HG02884 (cell line): Measurements from ENCODE around the gene GAP43.
A peak's percentile ranks its signal among the peaks of the same experiment; 100 is the strongest.

Experiments
- ATAC-seq: cut with Tn5 transposase; IDR thresholded peaks from one replicate; pipeline ENCODE4 v1.9.1; 2021; ENCODE audit warnings: mild to moderate bottlenecking, moderate library complexity; ENCODE audit not compliant: unreplicated experiment

The GAP43 gene

DNA sequence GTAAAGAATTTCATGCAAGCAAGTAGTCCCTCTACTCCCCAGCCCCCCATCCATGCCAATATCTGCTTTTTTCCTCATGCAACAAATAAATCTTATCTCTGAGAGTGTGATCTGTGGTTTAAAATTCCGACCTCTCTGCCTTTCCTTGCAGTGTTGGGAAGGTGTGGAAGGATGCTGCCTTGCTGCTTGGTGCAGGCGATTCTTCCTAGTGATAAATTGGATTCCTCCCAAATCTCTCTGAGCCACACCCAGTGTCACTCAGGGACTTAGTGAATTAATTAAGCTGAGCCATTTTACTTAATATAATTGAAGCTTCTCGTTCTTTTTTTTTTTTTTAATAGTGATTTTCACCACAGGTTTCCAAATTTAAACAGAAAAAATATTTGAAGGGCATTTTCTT is 3.4 kb downstream of the GAP43 start:
- ATAC-seq: no peak

DNA sequence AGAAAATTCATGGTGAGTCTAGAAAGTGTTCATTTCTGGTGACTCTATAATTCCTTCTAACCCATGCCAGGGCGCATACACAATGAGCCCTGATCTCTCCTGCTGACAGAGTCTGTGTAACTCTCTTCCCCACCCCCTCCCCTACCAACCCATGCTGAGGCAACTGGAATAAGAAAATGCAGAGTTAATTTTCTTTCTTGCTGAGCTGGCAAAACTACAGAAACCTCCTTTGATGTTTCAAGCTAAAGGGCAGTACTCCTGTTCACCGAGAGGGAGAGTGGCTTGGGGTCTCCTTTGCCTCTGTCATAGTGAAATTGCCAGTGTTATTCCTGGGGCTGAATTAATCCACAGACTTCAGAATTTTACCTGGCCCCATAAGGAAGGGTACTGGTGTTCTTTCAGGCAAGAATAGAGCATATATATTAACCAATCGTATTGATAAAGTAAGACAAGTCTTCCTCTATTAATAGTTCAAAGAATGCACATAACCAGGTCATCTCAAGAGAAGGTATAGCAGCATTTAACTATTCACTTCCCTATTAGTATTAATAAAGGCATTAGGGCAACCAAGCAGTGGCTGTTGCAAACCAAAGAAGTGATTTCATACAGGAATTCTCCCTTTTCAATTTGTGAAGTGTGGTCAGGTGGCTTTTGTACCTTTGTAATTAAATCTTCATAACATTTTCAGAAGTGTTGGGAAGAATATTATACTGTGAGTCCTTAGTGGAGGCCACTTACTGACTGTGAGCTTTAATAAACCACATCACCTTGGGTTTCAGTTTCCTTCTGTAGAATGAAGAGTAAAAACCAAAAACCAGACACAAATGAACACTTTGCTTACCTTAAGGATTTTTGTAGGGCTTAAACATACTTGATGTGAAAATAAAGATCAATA is 4.1 kb downstream of the GAP43 start:
- ATAC-seq: peak; percentile 85

DNA sequence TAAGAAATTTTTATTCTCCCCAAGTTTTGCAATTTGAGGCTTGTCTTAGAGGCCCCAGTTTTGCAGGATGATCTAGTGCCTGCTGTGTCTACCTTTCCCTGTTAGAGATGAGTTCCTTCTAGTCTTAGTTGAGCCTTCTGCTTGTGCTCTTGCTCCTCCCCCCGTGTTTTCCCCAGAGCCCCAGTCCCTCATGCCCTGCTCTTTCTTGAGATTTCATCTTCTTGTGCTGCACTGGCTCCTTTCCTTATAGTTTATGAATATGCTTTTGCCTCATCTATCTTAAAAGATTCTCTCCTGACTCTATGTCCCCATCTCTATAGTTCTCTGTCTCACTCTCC is 4.7 kb downstream of the GAP43 start:
- ATAC-seq: peak; percentile 30

DNA sequence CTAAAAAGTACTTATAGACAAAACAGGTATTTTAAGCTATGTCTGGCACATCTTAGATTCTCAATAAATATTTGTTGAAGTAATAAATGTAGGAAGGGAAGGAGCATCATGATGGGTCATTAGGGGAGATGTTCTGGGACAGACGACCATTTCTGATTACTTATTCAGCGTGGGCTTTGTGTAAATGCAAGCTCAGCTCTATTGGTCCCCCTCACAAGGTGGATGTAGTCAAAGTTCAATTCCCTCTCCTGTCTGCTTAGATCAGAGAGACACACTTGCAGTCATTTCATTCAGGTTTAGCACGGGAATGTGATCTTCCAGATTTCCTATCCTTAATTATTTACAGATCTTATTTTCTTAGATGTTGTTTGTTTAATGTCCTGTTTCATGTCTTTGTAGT is 7.5 kb downstream of the GAP43 start:
- ATAC-seq: no peak

DNA sequence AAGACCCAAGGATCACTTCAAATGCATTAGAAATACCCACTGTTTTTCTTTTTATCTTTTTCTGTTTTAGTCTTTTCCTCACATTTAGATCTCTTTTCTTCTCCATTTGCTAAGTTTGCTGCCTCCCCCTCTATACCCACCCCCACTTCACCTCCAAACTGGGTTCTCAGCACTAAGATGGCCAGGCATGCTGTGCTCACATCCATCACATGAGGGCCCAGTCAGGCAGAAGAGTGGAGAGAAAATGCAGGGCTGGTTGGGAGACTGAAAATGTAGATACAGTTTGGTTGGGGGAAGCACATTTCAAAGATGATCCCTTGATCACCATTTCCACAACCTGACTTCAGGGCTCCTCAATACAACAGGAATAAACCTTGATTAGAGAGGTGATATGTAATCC is 8.7 kb downstream of the GAP43 start:
- no peak for ATAC-seq

DNA sequence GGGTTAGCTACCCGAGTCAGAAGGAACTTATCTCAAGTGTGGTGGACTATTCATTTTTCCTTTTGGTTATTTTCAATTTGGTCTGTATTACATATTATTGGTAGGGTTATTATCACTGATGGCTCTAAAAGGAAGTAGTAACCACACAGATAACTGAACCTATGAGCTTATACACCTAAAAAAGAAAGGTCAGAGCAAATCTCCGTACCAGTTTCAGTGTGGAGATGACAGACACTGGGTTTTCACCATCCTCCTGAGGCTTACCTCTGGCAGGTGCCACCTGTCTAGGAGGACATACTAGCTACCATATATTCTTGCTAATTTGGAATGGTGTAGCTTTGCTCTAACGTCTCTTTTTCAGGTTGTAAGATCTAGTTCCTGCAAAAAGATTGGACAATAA is 10.2 kb downstream of the GAP43 start:
- ATAC-seq: no peak

DNA sequence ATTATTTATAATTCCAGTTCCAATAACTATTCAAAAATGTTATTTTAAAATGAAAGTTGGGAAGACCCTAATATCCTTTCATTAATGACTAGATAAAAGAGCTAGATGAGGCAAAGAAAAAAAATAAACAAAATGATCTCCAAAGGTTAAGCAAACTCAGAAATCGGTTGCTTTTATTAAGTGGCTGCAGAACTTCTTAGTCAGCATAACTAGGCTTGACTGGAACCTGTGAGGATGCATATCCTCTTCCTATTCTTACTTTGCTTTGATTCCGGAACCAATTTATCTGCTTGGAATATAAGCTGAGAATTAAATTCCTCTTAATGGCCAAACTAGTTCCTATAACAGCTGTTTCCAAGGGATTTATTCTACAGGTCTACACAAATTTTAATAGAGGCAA is 10.7 kb downstream of the GAP43 start:
- no peak for ATAC-seq

DNA sequence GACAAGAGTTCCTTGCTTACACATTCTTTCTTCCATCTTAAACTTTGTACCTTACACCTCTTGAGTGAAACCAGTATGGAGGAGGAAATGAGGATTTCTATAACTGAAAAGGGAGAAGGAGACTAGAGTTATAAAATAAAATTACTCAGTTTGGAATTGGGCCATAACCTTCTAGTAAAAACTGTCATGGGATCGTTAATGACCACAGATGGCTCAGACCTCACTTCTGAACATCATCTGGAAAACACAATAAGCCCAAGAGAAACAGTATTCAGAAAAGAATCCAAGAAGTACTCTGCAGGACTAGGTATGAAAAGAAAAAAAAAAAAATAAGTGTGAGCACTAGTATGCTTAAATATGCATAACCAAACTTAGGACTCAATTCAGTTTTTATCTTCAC is 12.1 kb downstream of the GAP43 start:
- no peak for ATAC-seq

DNA sequence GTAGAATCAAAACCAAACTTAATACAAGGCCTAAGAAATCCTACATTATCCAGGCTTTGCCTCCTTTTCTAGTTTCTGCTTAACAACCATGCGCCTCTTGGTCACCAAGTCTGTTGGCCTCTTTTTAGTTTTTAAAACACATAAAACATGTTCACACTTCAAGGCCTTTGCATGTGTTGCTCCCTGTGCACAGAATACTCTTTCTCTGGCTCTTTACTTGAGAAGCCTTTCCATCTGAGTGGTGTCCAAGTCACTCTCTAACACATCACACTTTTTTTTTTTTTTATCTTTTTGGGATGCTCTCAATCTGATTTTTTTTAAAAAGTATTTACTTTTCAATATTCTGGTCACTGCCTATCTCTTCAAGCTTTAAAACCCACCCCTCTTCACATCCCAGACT is 14.9 kb downstream of the GAP43 start:
- ATAC-seq: no peak

DNA sequence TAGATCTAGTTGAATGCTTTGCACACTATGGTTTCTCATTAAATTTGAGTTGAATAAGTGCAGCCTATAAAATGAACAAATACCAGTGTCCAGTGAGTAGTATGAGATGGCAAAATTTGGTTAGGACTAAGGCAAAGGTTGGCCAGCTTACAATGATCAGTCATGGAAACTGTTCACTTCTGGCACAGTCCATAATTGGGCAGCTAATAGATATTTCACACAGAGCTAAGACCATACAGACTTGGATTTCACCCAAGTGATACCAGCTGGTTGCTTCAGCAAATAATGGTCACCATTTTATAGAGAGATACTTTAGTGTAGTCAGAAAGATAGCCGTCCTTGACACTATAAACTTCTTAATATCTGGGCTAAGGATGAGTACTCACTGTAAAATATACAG is 15.7 kb downstream of the GAP43 start:
- ATAC-seq: no peak

DNA sequence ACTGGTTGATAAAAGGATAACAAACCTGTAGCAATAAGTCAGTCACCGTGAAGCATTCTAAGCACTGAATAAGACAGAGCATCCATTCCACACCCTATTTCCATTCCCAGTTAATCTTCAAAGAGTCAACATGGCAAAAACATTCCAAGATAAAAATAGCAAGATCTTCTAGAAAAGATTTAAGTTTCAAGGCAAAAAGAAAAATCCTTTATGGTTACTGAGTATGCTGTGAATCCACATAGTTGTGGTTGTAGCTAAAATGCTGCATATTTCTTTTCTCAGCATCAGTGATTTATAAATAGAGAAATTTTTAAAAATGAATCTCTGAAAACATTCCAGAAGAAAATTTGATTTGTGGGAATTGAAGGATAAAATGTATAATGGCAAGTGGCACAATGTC is 21.1 kb downstream of the GAP43 start:
- ATAC-seq: no peak

DNA sequence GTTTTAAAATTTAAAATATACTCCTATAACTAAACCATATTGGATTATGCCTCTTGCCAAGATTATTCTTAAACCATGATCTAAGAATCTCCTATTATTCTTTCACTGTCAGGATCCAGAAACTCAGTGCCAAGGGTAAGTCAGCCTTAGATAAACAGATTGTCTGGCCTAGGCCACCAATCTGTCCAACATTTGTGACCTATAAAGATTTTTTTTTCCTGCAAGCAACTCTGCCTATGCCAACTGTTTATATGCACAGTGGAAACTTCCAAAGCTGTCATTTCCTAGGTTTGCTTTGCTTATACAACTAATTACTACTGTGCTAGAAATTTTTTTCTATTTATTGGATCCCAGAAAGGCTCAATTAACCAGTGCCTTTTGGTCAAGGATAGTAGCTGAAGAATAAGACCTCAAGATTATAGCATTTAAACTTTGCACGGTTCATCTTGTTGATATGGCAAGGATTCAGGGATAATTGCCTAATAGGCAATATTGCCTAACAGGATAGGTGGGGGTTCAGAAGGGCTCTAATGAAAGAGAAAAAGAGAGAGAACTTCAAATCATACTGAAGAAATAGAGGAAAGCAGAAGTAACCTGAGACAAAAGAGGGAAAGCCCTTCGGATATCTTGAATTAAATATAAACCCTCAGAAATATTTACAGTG is 22.8 kb downstream of the GAP43 start:
- no peak for ATAC-seq

DNA sequence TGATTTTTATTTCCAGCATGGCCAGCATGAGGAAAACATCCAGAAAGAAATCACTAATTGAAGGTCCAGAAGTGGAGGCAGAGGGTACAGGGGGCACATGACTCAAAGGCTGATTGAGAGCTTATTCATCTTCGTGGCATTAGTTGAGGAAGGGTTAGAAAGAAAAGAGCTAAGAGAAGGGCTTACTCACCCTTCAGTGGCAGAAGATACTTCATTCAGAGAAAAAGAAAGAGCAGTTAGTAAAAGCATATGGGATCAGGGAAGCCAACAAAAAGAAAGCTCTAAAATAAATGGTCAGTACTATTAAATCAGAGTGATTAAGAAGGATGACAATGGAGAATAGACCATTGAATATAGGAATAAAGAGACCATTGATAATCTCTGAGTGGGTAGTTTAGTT is 25.2 kb downstream of the GAP43 start:
- no peak for ATAC-seq

DNA sequence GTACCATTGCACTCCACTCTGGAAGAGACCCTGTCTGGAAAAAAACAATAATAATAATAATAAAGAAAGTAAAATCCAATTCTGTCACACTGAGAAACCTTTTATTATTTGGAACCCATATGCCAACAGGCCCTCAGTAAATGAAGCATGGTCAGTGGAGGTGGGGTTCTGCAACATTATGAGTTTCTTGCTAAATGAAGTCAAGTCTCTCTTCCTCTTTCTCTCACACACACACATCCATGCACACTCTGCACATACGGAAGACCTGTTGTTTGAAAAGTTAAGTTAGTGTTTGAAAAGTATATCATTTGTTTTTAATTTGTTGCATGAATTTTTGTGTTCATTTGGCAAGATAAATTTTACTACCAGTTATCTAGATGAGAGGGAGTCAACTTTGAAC is 27.8 kb downstream of the GAP43 start:
- ATAC-seq: peak; percentile 75

DNA sequence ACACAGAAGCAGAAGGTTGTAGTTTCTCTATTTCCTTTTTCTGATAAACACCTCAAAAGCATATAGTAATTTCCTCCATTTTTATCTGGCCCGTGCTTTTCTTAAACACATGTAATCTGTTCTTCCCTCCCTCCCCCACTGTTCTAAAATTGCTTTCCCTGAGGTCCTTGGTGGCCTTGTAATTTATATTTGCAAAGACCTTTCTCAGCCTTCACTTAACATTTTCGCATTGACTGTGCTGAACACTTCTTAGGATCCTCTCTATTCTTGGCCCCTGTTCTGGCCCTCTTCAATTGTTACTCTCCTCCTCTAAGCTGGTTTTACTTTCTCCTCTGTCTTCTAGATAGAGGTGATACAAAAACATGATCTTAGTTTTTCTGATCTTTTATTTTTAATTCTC is 28.3 kb downstream of the GAP43 start:
- ATAC-seq: peak; percentile 51

DNA sequence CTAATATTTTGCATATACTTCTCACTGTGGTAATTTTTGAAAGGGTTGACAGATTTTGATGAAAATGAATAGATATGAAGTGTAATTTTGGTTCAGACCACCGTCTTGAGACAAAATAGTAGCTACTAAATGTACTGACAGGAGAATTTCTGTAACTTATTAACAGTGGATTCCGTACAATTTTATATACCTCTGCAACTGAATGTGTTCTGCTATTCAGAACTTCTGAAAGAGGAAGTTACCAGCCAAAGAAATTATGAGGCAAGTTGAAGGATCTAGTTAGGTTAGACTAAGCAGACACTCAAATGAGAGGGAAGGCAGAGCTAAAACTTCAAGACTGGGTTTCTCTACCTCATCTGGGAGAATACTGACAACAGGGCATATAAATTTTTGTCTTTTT is 29.4 kb downstream of the GAP43 start:
- no peak for ATAC-seq

DNA sequence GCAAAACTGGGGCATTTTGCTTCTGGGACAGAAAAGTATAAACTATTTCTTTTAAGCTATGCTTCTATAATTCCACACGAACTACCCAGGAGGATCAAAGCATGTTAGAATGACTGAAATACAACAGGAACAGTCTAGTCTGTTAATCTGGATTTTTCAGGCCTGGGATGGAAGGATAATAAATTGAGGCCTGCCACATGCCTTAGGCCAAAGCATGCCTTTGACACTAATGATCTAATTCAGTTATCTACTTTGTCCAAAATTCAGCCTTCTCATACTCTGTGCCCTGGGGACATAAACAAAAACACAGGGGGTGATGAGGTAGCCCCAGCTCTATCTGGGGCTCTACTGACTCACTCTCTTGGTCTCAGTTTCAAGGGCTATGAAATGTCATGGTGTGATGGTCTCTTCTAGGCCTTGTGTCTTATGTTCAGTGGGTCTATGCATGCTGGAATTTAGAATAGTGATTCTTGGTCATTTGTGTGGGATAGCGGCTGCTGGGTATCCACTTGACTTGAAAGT is 32.5 kb downstream of the GAP43 start:
- ATAC-seq: no peak

DNA sequence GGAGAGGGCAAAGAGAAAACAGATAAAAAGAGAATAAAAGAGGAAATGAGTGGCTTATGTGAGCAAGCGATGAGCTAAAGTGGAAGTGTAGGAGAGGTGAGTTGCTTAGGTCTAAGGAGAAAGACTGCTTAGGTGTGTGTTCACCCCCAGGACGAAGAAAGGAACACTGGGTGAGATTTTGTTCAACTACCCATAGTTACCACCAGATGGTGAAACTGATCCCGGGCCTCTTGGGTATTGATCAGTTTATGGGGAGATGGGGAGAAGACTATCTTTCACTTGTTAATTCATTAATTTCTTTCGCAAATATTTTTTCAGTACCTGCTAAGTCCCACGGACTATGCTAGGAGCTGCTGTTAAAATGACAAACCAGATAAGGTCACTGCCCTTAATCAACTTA is 33.9 kb downstream of the GAP43 start:
- ATAC-seq: no peak

DNA sequence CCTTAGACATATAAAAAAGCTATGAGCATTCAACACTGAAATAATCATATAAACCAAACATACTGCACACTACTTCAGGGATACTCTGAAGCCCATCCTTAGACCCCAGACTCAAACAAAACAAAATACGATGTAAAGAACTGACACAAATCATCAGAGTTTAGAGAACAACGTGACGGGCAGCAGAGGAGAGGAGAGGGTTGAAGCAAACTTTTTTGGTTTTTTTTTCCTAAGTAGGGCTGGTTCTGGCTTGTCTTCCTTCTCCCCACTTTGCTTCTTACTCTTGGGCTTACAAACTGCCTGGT is 34.7 kb downstream of the GAP43 start:
- ATAC-seq: no peak

DNA sequence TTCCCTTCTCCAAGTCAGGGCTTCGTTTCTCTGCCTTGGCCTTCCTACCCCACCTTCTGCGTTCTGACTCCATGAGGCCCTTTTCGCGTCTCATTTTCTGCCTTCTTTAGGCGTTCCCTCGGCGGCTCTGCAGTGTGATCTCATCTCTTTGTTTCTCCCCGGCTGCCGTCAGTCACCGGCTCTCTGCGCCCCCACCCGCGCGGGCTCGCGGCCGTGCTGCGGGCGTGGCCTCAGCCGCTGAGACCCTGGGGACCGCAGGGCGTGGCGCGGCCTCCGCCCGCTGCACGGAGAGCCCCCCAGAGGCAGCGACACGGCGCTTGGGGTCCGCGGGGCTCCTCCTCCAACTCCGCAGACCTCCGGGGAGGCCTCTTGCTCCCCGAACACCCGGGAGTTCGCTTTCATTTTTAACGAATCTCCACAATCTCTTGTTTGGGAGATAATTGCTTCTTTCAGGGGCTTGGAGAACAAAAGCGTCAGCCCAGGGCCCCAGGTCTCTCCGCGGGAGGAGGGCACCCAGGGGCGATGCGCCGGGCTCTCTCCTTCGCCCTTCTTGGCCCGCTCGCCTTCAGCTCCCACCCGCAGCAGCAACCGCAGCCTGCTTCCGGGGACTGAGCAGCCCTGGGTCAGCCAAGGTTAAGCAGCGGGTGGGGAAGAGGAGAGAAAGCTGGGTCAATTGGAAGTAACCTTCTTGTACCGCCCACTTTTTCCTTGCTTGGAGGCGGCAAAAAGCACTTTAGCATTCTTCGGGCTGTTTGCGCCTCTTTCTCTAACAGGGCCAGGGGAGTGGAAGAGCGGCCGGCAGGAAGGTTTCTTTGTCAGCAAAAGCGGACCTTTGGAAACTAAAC is 35.2 kb downstream of the GAP43 start:
- ATAC-seq: peak; percentile 77
